Stimulated activated CD4-positive, alpha-beta T cell treated with anti-CD3 and anti-CD28 coated beads, Interleukin-15, amount 100 ng/mL, for 24 hours (primary cell): ENCODE measurements around the gene EXOC3.

Experiments used
- DNase-seq: peaks from one replicate; pipeline ENCODE4 v3.0.0-alpha.2; 2020

Gene EXOC3

GRCh38 chr5:489689-490080 lies 46.7 kb downstream of the EXOC3 start:
- DNase-seq = no peak

GRCh38 chr5:490116-491106 lies 47.4 kb downstream of the EXOC3 start:
- no peak for DNase-seq

GRCh38 chr5:491119-491855 lies 48.3 kb downstream of the EXOC3 start:
- DNase-seq = no peak

GRCh38 chr5:491856-492155 lies 48.8 kb downstream of the EXOC3 start:
- no peak for DNase-seq

GRCh38 chr5:492314-492893 lies 49.4 kb downstream of the EXOC3 start:
- no peak for DNase-seq

DNA sequence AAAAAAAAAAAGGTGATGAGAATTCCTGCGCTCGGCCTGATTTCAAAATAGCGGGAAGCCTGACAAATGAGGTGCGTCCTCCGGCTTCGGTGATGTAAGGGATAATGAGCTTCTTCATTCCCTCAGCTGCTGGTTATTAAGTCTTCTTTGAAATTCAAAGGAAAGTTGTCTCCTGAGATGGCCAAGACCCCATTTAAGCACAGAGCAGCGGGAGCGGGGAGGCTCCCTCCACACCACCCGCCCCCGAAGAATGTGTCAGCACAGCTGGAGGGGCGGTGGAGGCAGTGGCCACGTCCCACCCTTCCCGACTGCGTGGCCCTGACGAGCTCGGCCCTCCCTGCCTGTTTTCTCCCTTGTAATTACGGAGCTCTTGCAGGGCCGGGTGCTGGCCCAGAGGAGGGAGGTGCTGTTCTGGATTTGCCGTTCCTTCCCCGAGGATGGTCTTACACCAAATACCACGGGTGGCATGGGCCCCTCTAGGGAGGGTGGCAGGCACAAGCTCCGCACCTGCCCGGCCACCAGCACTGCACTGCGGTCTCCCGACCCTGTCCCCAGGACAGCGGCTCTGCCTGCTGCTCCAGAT lies 50.2 kb downstream of the EXOC3 start:
- no peak for DNase-seq

- DNase-seq = no peak
Observed at GRCh38 chr5:493758-494157, 50.8 kb downstream of the EXOC3 start.

DNA sequence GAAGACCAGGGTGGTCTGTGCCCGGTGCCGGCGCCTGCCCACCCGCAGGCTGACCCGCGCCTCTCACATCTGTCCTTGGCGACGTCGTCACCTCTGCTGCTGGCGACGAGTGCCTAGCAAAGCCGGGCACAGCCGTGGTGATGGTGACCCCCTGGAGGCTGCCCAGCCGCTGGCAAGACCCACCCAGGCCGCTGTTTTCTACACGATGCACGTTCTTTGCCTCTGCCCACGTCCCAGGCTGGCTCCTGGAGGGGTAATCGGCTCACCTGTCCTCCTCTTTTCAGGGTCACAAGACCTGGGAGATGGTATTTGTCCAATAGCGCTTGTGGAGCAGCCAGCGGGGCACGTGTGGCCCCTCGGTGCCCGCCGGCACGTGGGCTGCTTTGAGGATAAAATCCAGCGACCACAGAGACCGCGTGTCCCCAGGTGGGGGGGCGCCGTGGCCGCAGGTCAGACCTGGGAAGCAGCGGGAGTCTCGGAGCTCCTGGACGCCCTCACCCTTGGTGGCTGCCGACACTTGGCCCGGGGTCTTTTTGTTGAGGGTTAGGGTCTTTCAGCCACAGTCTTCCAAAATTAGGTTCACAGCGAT lies 51.8 kb downstream of the EXOC3 start:
- DNase-seq = no peak

DNA sequence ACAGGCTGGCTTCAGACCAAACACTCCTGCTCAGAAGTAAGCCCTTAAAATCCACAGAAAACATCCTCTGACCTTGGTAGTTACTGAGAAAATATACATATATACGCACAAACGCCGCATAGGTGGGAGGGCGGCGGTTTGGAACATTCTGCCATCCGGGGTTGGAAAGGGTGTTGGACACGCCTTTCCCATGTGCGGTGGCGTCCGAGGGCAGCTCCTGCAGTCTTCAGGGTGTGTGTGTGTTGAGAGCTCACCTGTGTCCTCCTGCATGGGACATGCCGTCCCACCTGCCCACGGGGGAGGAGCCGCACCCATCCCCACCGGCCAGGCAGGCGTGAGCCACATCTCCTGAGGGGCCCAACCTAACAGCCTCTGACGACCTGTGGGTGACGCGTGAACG lies 53.1 kb downstream of the EXOC3 start:
- DNase-seq = no peak

DNA sequence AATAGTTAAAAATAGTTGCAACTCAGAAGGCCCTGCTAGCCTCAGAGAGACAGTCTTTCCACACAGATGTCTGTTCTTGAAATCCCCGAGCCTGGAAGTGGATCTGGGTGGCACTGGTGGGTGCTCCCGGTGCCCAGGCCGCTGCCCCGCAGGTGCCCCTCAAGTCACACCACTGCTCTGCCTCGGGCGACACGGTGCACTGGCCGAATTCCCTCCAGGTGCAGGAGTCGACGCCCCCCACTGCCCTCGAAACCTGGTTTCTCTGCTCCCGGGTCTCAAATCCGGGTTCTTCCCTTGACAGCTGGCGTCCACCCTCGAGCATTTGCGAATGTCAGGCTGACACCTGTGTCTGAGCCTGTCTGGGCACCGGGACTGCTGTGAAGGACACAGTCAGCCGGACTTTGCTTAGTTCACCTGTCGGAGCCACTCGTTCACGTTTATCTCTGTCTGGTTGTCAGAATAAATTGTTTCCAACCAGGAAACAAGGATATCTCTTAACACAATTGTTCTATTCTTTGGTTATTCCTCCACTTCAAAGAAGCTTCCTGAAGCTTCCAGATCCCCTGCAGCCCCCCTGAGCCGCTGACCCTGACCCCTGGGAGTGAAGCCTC lies 54.2 kb downstream of the EXOC3 start:
- no peak for DNase-seq

DNA sequence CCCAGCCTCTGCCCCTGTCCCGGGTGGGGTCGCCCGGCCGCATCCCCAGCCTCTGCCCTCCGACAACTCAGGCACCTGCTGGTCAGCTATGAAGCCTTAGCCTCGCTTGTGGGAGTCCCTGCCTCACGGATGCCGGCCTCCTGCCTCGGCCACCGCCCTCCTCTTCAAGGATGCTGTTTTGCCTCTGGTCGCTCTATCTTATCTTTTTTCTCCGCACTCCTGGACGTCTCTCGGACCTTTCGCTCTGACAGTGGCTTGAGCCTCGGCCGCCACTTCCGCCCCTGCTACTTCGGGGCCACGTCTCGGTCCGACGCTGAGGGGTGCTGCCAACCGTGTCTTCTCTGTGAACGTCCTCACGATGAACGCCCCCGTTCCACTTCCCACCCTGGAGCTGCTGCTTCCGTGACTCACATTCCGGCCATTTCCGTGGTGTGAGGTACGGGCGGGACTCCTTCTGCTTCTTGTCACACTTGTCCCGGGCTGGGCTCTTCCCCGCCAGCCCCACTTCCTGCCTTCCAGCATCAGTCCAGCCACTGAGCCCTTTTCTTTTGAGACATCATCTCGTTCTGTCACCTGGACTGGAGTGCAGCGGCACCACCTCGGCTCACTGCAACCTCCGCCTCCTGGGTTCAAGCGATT lies 55.0 kb downstream of the EXOC3 start:
- DNase-seq = no peak

DNA sequence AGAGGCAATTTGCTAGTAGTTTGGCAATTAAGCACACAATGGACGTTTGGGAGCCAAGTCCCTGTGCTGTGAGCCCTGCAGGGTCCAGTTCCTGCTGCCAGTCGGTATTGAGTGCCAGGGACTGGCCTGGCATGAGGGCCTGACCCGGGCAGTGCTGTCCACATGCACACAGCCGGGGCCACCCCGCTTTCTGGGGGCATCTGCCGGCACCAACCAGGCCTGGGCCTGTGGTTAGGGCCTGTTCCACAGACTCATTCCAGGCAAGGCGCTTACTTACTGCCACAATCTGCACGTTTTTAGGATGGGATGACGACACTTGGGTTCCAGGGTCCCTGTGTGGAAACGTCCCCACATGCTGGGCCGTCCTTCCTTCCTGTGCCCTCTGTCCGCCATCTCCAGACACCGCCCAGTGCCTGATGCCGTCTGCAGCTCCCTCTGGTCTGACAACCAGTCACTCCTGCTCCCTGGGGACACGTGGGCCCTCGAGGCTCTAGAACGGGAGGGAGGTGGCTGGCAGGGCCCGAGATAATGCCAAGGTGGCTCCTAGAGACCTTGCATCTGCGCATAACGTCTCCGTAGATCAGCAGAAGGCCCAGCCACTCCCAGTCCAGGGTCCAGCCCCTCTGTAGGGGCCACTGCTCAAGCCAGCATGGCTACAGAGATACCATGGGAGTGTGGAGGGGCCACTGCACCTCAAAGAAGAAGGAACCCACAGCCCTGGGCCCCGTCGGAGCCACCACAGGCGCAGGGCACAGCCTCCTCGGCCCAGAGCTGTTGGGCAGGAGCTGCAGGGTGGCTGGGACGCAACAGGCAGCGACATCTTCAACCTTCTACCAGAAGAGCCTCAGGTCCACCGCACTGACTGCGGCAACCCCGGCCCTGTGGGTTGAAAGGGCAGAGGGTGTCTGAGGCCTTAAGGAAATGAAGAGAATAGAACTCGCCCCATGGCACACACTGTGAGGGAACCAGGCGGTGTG lies 56.5 kb downstream of the EXOC3 start:
- no peak for DNase-seq

DNA sequence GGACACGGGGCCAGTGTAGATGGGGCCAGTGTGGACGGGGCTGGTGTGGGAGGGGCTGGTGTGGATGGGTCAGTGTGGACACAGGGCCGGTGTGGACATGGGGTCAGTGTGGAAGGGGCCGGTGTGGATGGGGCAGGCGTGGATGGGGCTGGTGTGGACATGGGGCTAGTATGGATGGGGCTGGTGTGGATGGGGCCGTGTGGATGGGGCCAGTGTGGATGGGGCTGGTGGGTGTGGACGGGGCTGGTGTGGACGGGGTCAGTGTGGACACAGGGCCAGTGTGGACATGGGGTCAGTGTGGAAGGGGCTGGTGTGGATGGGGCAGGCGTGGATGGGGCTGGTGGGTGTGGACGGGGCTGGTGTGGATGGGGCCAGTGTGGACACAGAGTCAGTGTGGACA lies 57.5 kb downstream of the EXOC3 start:
- no peak for DNase-seq

DNA sequence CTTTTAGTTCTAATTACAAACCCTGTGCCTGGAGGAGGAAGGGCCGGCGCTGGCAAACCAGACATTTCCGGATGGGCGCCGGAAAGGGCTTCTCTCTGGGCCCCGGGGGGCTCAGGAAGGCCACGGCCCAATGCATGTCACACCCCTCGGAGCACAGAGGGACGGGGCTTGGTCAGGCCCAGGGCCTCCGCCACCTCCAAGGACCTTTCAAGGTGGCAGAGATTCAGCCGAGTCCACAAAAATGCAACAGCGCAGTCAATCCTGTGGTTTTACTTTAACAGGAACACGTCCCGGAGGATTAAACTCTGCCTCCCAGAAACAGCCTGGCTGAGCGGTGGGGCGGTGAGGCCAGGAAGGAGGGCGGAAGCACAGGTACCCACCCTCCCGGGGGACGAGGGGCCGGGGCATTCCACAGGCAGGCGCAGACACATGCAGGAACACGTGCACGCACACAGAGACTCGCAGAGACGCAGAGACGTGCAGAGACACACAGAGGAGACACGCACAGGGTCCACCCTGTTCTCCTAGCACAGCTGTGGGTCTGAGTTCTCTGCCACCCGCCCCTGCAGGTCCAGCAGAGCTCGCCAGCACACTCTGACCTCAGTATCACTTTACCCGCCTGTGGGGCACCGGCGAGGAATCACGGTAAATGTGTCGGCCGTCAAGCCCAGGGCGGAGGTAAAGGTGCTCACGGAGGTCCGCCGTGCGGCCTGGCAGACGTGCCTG lies 58.3 kb downstream of the EXOC3 start:
- DNase-seq = no peak

DNA sequence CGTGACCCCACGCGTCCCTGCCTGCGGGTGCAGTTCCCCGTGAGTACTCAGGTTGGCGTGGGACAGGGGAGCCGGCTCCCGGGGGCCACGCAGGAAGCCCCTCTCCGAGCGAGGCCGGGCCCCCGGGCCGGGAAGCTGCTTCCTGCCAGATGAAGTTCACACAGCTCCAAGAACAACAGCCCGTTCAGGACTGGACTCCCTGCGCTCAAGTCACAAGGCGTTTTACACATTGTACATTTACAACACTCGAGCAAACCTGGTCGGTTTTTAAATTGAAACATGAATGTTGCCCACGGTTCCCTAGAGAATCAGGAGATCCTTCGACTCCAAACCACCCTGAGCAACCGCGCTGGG lies 58.8 kb downstream of the EXOC3 start:
- DNase-seq = no peak

GRCh38 chr5:502325-503079 lies 59.5 kb downstream of the EXOC3 start:
- no peak for DNase-seq

DNA sequence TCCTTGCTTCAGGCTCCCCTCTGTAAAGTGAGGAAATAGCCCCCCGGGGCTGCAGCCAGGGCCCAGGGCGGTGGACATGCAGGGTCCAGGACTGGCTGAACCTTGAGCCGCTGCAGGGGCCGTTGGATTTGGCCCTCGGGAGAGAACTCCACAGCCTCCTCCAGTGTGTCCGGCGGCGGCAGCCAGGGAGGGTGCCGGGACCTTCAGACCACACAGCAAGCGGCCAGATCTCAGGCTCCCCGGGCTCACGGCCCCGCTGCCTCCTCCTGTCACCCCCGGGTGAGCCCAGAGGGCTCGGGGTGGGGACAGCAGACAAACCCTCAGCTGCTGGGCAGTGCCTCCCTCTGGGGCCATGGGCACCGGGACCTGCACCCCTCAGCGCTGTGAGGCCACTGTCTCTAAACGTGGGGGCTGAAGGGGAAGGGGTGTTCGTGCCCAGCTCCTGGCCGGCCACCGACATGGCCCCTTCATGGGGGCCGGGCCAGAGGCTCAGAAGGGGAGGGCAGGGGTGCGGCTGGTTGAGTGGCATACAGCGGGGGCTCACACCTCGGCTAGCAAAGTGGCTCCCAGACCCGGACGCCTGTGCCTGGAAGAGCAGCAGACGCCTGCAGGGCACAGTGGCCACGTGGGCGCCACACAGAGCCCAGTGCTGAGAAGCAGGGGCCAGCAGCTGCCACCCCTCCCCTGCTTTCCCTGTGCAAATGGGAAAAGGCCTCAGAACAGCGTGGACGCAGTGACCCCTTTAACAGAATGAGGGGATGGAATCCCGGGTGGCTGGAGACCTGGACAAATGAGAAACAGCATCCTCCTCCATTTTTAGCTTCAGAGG lies 61.6 kb downstream of the EXOC3 start:
- no peak for DNase-seq

DNA sequence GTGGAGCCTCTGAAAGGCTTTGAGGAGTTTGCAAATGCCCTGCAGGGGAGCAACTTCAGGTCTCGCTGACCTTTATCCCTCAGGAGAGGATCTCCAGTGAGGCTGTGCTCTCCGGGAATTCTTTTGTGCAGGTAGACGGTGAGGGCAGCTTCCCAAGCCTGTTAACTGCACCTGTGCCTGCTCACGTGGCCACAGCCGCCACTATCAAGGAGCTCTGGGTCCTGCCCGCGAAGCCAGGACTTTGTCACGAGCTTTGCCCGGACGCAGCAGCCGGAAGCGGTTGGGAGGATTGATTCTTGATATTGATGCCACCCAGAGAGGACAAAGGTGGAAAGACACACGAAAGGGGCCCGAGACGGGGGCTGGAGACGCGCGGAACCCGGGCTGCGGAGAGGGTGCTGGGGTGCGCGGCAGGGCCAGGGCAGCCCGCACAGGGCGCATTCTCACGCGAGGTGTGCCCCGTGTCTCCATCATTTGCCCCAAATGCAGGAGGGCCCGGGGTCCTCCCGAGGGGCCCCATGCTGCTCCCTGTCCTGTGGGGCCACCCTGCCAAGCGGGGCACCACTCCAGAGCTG lies 63.1 kb downstream of the EXOC3 start:
- no peak for DNase-seq
